GM12891 (cell line): ENCODE data around the gene APLF.

ENCODE experiments used
- POLR2A ChIP-seq: IDR thresholded peaks from 2 replicates; pipeline ENCODE4 v1.6.1; 2011; ENCODE audit warnings: low read depth, low read length, control low read depth
- POLR2AphosphoS5 ChIP-seq: IDR thresholded peaks from 2 replicates; pipeline ENCODE4 v1.6.1; 2011; ENCODE audit warnings: low read depth, low read length, control low read depth
- SPI1 ChIP-seq: IDR thresholded peaks from 2 replicates; pipeline ENCODE4 v1.6.1; 2011; ENCODE audit warnings: low read depth, low read length, control low read depth

GRCh38 chr2:68604077-68604476, 136.7 kb downstream of the APLF start:
- TF ChIP-seq POLR2AphosphoS5 (no peak), POLR2A (no peak), SPI1 (no peak)
